Liver (tissue), 3 donors: ENCODE measurements around the gene SLC9C2.

Experiments
- ATF3 ChIP-seq: IDR thresholded peaks from 2 replicates; pipeline ENCODE4 v1.6.1; 2016; ENCODE audit warnings: antibody characterized with exemption
- CTCF ChIP-seq: fragments of 150-350 bp; IDR thresholded peaks from 2 replicates; pipeline ENCODE4 v1.5.1; 2017; ENCODE audit warnings: improper control_type of control experiment, low read depth, low read length; ENCODE audit not compliant: missing input control
- EGR1 ChIP-seq, 2 donors: IDR thresholded peaks; 2 replicates each; pipeline ENCODE4 v1.6.1; 2016 to 2018; ENCODE audit warnings: antibody characterized with exemption in 2 of 2, low read depth in 2 of 2
- FOXA2 ChIP-seq: IDR thresholded peaks from 2 replicates; pipeline ENCODE4 v1.6.1; 2016; ENCODE audit warnings: antibody characterized with exemption
- JUND ChIP-seq, 2 donors: IDR thresholded peaks; 2 replicates each; pipeline ENCODE4 v1.6.1; 2016; ENCODE audit warnings: antibody characterized with exemption in 2 of 2
- MAX ChIP-seq: IDR thresholded peaks from 2 replicates; pipeline ENCODE4 v1.6.1; 2016; ENCODE audit warnings: antibody characterized with exemption
- RAD21 ChIP-seq, 2 donors: IDR thresholded peaks; 2 replicates each; pipeline ENCODE4 v1.6.1; 2016; ENCODE audit warnings: antibody characterized with exemption in 2 of 2, mild to moderate bottlenecking in 2 of 2
- SP1 ChIP-seq: IDR thresholded peaks from 2 replicates; pipeline ENCODE4 v1.6.1; 2018; ENCODE audit warnings: antibody characterized with exemption, mild to moderate bottlenecking
- TAF1 ChIP-seq: conservative IDR thresholded peaks from 2 replicates; pipeline ENCODE4 v1.6.1; 2016; ENCODE audit warnings: antibody characterized with exemption, mild to moderate bottlenecking
- YY1 ChIP-seq: IDR thresholded peaks from 2 replicates; pipeline ENCODE4 v1.6.1; 2016; ENCODE audit warnings: antibody characterized with exemption, mild to moderate bottlenecking
- ZBTB33 ChIP-seq: IDR thresholded peaks from 2 replicates; pipeline ENCODE4 v1.6.1; 2016; ENCODE audit warnings: antibody characterized with exemption
- donor health status: healthy.
- donor health status: healthy.

- TF ChIP-seq ZBTB33, result no peak
- no peak for TF ChIP-seq RAD21 (IDR thresholded peaks at IDR 0.05)
- TF ChIP-seq EGR1 (IDR thresholded peaks at IDR 0.05; ENCODE audit: low read depth in 2 of 2), result no peak
- TF ChIP-seq CTCF, result no peak
- no peak for TF ChIP-seq JUND (IDR thresholded peaks at IDR 0.05)
- no peak for TF ChIP-seq YY1
- TF ChIP-seq SP1, result no peak
- no peak for TF ChIP-seq TAF1
- TF ChIP-seq ATF3, result no peak
- no peak for TF ChIP-seq MAX
- no peak for TF ChIP-seq FOXA2
These were observed 147.8 kb downstream of the SLC9C2 start for GRCh38 chr1:173454966-173455524.
